GM21529 (cell line): ENCODE results near the gene TMEM51.

Experiments used
- ATAC-seq: cut with Tn5 transposase; IDR thresholded peaks from one replicate; pipeline ENCODE4 v1.9.1; 2021; ENCODE audit not compliant: unreplicated experiment

Gene TMEM51

GRCh38 chr1:15242766-15243165 is 89.2 kb downstream of the TMEM51 start:
- ATAC-seq: no peak

DNA sequence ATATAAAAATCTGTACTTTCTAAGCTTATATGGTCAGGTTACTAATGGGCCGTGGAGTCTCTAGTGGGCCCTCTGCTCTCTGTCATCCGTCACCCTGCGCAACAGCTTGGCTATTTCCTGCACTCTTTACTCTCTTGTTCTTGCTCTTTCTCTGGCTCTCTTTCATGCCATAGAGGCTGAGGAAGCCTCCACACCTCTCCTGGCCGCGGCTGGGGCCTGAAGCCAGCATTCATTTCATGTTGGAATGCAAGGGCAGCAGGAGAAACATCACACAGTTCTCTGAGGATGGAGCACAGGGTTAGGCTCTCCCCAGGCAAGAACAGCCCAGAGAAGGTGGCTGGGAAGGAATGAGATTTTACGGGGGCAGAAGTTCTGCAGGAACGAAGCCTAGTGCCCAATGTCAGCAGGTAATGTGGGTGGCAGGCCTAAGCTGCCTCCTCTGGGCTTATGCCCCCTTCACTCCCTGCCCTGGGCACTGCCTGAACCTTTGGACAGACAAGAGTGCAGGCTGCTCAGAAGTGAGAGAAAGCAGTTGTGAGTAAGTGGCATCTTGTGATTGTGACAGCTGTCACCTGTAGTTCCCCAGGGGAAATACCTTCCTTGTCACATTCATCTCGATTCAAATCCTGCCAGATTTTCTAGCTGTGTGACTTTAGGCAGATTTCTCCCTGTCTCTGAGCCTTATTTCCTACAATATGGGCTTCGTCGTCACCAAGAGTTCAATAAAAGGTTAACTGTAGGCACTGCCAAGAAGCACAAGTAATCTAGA is 89.9 kb downstream of the TMEM51 start:
- no peak for ATAC-seq

DNA sequence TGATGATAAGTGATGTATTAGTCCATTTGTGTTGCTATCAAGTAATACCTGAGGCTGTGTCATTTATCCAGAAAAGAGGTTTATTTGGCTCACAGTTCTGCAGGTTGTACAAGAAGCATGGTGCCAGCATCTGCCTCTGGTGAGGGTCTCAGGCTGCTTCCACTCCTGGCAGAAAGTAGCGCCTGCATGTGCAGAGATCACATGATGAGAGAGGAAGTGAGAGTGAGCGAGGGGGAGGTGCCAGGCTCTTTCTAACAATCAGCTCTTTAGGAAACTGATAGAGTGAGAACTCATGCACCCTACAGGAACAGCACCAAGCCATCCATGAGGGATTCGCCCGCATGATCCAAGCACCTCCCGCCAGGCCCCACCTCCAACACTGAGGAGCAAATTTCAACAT is 91.3 kb downstream of the TMEM51 start:
- no peak for ATAC-seq

- no peak for ATAC-seq
Observed at GRCh38 chr1:15245593-15246360, 92.2 kb downstream of the TMEM51 start.

- ATAC-seq: no peak
Observed at GRCh38 chr1:15246960-15247614, 93.5 kb downstream of the TMEM51 start, which contains the start of gene FHAD1. TSS of gene FHAD1 (plus strand) at chr1:15247223. CDS start at chr1:15251785, 4,562 bp downstream.

- ATAC-seq: no peak
Observed at GRCh38 chr1:15248216-15248615, 94.7 kb downstream of the TMEM51 start.

GRCh38 chr1:15249081-15249480 is 95.5 kb downstream of the TMEM51 start:
- ATAC-seq: no peak

- ATAC-seq: no peak
Observed at GRCh38 chr1:15251857-15252835, 98.6 kb downstream of the TMEM51 start.

DNA sequence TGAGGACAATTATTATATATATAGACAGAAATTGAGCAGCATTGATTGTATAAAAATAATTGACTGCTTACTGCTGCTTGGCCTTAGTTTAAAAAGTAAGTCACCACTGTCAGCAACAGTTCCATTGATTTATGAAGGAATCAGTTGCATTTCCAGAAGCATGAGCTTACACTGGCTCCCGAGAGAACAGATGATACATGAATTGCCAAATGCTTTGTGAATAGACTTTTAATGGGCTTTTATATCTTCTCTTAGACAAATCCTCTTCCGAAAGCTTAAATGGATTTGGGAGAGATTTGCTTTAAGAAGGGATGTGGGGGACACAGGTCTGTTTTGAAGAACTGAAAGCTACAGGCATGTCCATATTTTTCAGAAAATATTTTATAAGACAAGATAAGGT is 101.0 kb downstream of the TMEM51 start:
- ATAC-seq: no peak

DNA sequence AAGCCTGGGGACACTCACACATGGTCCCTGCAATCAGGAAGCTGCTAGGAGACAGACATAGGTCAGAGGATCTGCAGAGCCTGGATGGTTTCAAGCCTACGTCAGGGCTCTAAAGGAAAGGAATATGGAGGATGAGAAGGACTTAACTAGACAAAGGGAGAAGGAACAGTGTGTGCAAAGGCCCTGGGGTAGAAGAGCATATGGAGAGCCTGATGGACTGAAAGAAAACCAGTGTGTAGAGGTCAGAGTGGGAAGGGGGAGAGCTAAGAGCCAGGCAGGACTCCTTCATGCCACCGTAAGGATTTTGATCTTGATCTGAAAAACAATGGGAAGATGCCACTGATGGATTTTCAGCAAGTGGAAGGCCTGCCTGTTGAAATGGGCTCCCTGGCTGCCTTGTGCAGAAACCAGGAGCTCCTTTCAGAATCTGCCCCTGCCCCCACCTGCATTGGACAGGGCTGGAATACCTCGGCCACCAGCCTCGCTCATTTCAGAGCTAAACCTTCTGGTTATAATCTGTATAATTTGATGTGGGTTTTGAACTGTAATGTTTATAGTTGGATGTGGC is 102.1 kb downstream of the TMEM51 start:
- no peak for ATAC-seq

DNA sequence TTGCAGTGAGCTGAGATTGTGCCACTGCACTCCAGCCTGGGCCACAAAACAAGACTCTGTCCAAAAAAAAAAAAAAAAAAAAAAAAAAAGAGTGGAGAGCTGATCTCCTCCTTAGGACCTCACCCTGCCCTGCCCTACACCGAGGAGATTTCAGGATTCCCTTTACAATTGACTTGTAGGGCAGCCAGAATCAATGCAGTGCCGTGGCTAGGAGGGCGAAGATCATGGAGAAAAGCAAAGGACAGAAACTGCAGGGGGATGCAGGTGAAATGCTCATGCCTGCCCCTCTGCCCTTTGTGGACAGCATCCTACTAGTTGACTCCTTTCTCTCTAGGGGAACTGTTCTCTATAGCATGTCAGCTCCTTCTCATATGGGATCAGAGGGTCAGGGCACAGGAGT is 103.0 kb downstream of the TMEM51 start:
- no peak for ATAC-seq

GRCh38 chr1:15257309-15257708 is 103.8 kb downstream of the TMEM51 start:
- no peak for ATAC-seq

GRCh38 chr1:15258833-15259621 is 105.5 kb downstream of the TMEM51 start:
- ATAC-seq: no peak

GRCh38 chr1:15259622-15260007 is 106.1 kb downstream of the TMEM51 start:
- ATAC-seq: no peak

GRCh38 chr1:15260418-15261154 is 107.0 kb downstream of the TMEM51 start:
- no peak for ATAC-seq

DNA sequence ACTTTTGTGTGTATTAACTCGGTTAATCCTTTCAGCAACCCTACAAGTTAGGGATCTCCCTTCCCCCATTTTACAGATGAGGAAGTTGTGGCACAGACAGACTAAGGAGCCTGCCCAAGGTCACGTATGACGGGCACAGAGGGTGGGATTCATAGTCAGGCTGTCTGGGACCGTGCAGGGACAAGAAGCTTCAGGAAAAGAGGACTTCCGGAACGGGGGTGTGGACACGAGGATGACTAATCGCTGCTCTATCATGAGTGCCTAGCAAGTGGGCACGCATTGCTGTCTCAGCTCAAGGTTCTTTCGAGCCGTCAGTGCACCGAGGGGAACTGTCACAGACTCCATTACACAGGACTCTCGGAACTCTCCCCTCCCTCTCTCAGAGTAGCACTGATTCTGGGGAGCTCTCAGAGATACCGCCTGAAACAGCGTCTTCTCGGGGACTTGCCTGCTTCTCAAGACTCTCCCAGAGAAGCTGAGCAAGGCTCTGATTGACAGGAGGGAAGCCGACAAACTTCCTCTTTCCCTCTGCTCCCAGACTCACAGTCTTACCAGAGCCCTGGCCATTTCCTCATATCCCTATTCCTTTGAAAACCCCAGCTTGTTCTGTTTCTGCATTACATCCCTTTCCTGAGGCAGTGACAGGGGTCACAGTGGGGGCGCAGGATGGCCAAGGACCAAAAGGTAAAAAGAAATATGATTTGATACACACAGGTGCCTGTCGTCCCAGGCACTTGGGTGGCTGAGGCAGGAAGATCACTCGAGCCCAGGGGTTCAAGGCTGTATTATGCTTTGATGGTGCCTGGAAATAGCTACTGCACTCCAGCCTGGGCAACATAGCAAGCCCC is 107.8 kb downstream of the TMEM51 start:
- ATAC-seq: no peak

GRCh38 chr1:15262003-15262377 is 108.4 kb downstream of the TMEM51 start:
- ATAC-seq: no peak

GRCh38 chr1:15262706-15263105 is 109.2 kb downstream of the TMEM51 start:
- no peak for ATAC-seq
